Duodenal mucosa (tissue), 2 donors: Measurements from ENCODE around the gene THAP4.

Source experiments
- H3K27ac ChIP-seq: one replicate; pipeline ENCODE4 v1.7.0; 2013; ENCODE audit warnings: low read depth, low read length
- H3K27me3 ChIP-seq, 2 donors: one replicate each; pipeline ENCODE4 v1.7.0; 2013; ENCODE audit warnings: low read length in 2 of 2, control low read depth in 1 of 2; ENCODE audit not compliant: insufficient read depth in 2 of 2, control insufficient read depth in 1 of 2
- H3K36me3 ChIP-seq, 2 donors: one replicate each; pipeline ENCODE4 v1.7.0; 2013; ENCODE audit warnings: low read length in 2 of 2, control low read depth in 1 of 2; ENCODE audit not compliant: insufficient read depth in 2 of 2, control insufficient read depth in 1 of 2
- H3K4me1 ChIP-seq, 2 donors: one replicate each; pipeline ENCODE4 v1.7.0; 2013; ENCODE audit warnings: low read length in 2 of 2, control low read depth in 1 of 2; ENCODE audit not compliant: insufficient read depth in 2 of 2, control insufficient read depth in 1 of 2
- H3K4me3 ChIP-seq, 2 donors: one replicate each; pipeline ENCODE4 v1.7.0; 2013; ENCODE audit warnings: low read length in 2 of 2, low read depth in 1 of 2
- H3K9ac ChIP-seq, 2 donors: one replicate each; pipeline ENCODE4 v1.7.0; 2013; ENCODE audit warnings: low read length in 2 of 2, low read depth in 1 of 2
- H3K9me3 ChIP-seq, 2 donors: one replicate each; pipeline ENCODE4 v1.7.0; 2013; ENCODE audit warnings: low read length in 2 of 2, control low read depth in 1 of 2; ENCODE audit not compliant: control insufficient read depth in 1 of 2

Gene THAP4, protein sequence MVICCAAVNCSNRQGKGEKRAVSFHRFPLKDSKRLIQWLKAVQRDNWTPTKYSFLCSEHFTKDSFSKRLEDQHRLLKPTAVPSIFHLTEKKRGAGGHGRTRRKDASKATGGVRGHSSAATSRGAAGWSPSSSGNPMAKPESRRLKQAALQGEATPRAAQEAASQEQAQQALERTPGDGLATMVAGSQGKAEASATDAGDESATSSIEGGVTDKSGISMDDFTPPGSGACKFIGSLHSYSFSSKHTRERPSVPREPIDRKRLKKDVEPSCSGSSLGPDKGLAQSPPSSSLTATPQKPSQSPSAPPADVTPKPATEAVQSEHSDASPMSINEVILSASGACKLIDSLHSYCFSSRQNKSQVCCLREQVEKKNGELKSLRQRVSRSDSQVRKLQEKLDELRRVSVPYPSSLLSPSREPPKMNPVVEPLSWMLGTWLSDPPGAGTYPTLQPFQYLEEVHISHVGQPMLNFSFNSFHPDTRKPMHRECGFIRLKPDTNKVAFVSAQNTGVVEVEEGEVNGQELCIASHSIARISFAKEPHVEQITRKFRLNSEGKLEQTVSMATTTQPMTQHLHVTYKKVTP

DNA sequence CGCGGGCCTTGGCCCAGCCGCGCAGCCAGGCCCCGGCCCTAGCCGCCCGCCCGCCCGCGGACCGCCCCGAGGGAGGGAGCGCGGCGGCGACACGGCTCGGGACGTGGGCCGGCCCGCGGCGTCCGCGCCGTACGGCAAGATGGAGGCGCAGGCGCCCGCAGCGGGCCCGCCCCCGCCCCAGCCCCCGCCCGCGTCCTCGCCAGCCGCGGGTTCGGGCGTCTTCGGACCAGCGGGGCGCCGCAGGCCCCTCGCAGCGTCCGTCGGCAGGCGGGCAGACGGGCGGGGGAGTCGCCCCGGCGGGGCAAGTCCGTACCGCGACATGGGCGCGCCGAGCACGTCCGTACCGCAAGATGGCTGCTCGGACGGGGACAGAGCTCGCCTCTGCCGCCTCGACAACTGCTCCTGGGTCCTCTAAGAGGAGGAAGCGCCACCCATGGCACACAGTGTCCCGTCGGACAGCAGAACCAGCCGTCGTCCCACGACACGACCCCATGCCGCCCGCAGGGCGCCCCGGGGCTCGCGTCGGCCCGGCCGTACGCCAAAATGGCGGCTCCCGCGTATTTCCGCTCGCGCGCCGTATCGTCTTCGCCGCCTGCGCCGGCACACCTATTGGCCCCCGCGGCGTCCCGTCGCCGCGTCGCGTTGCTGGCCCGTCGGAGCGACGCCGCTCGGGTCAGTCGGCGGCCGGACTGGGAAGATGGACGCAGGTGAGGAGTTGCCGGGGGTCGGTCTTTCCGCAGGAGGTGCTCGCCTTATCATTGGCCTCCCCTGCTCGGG is at the start of gene THAP4, which contains the start of gene ATG4B:
TSS of gene THAP4 (minus strand) at position 141 of the 777 bp plus-strand sequence. CDS start 141 bp downstream, outside the sequence.
TSS of gene ATG4B (plus strand) at position 676 of the 777 bp plus-strand sequence. CDS start at position 698, 22 bp downstream.
- peaks cover 15 to 23% of the 10 kb centered on the region in 2 donors for H3K36me3 ChIP-seq
- peak within 1 kb of the TSS; percentile 81 to 92 for H3K4me3 ChIP-seq
- peak within 1 kb of the TSS; percentile 73 to 91 for H3K9ac ChIP-seq
- H3K4me1 ChIP-seq = peaks cover 29% of the 10 kb centered on the region in 2 donors
- H3K27me3 ChIP-seq = no peaks in the 10 kb centered on the region
- peak within 1 kb of the TSS; percentile 98 for H3K27ac ChIP-seq
- no peaks in the 10 kb centered on the region for H3K9me3 ChIP-seq

DNA sequence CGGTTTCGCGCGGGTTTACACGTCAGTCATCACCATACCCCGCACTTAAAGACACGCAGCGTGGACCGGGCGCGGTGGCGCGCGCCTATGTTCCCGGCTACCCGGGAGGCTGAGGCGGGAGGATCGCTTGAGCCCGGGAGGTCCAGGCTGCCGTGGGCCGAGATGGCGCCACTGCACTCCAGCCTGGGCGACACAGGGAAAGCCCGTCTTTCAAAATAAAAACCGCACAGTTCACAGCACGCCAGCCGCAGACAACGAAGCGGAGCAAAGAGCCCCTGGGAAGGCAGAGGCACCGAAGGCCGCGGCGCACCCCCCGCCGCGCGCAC is 49.3 kb upstream of the THAP4 start:
- no peak overlapping the region for H3K27ac ChIP-seq
- peaks cover 4 to 15% of the 10 kb centered on the region in 2 donors for H3K36me3 ChIP-seq
- peak overlapping the region; percentile 74 to 79 for H3K9ac ChIP-seq
- peaks cover 13 to 14% of the 10 kb centered on the region in 2 donors for H3K4me1 ChIP-seq
- no peaks in the 10 kb centered on the region for H3K27me3 ChIP-seq
- peak overlapping the region; percentile 87 to 89 for H3K4me3 ChIP-seq
- H3K9me3 ChIP-seq = no peaks in the 10 kb centered on the region

DNA sequence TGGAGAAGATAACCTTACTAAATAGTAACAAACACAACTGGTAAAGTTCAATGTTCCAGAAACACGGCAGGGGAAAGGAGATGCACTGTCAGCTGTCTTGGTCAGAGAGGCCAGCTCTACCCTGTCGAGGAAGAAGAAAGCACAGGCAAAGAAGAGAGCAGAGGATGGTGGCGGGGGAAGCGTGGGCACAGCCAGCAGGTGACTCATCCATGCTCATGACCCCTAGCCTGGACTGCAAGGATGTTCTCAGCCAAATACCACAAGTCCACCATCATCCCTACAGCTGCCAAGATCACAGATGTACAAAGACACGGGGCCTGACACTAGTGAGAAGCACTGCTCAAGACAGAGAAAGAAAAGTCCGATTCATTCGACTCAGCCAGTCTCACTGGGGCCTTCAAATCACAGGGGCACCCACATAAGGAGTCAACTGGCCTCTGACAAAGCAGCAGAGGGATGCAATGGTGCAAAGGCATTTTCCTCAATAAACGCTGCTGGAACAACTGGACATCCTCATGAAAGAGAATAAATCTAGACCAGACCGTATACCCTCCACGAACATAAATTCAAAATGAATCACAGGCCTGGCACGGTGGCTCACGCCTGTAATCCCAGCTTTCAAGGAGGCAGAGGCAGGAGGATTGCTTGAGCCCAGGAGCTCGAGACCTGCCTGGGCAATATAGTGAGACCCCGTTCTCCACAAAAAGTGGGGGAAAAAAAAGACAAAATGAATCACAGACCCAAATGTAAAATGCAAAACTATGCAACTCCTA is 44.1 kb upstream of the THAP4 start:
- no peak overlapping the region for H3K27ac ChIP-seq
- peaks cover 2 to 7% of the 10 kb centered on the region in 2 donors for H3K4me1 ChIP-seq
- peaks cover 10 to 34% of the 10 kb centered on the region in 2 donors for H3K36me3 ChIP-seq
- H3K9me3 ChIP-seq = no peaks in the 10 kb centered on the region
- no peaks in the 10 kb centered on the region for H3K27me3 ChIP-seq
- no peak overlapping the region for H3K9ac ChIP-seq
- H3K4me3 ChIP-seq = no peak overlapping the region

DNA sequence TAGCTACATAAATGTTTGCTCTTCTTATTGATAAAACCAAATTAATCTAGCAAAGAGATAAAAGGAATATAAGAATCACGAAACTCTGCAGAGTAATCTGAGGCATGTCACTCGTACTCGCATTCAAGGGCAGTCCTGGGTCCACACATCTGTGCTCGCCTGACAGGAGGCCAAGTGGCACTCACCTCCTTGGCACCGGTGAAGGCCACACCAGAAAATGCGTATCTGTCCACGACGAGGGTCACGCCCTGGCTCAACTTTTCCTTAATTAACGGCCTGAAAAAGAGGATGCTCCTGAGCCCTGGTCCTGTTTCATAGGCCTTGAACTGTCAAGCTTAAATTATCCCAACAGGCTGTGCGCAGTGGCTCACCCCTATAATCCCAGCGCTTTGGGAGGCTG is 43.1 kb upstream of the THAP4 start:
- Histone ChIP-seq H3K4me1 (no peaks in the 10 kb centered on the region), H3K27me3 (no peaks in the 10 kb centered on the region), H3K36me3 (peaks cover 10 to 34% of the 10 kb centered on the region in 2 donors), H3K4me3 (no peak overlapping the region), H3K9me3 (no peaks in the 10 kb centered on the region), H3K27ac (no peak overlapping the region), H3K9ac (no peak overlapping the region)

DNA sequence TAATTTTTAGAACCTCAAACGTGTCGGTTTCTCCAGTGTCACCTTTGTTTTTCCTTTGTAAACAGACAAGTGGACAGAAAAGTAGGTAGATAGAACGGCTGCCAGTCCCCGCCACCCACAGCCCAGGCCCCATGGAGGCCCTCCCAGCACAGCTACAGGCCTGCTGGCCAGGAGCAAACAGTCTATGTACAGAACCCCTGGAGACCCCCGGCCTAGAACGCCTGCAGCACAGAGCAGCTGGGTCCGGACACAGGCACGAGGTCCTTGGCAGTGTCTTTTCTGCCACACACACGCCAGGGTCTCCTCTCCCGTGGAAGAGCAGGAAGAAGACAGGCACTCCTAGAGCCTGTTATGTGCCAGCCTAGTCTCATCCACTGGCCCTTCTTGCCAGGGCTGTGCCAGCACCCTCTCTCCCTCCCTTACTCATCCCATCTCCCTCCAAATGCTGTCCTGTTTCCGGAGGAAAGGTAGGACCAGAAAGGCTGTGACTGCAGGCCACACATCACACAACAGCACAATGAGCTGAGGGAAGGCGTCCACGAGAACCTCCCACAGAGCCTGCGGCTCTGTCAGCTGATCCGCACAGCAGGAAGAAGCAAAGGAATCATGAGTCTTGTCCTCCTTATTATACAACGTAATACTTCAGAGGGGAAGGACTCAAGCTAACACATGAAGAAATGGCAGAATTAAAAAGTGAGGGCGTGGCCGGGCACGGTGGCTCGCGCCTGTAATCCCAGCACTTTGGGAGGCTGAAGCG is 42.0 kb upstream of the THAP4 start:
- Histone ChIP-seq H3K27ac (no peak overlapping the region), H3K9me3 (no peaks in the 10 kb centered on the region), H3K4me1 (no peaks in the 10 kb centered on the region), H3K9ac (no peak overlapping the region), H3K27me3 (no peaks in the 10 kb centered on the region), H3K36me3 (peaks cover 10 to 41% of the 10 kb centered on the region in 2 donors), H3K4me3 (no peak overlapping the region)

DNA sequence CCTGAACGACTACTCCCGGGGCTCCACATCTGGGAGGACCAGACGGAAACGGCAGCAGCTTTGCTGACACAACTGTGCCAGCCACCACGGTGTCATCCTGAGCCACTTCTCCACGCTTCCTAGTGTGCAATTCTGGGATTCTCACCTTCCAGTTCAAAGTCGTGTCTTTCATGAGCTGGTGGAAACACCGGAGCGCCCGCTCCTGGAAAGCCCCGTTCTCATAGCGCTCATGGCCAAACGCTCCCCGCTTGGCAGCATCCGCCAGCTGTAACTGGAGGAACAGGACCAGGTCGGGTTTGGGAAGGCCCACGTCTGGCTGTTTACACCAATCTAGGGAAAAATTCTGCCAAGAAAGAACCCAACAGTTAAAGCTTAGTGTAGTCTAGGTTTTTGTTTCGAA is 41.3 kb upstream of the THAP4 start:
- Histone ChIP-seq H3K27ac (no peak overlapping the region), H3K36me3 (peaks cover 10 to 41% of the 10 kb centered on the region in 2 donors), H3K4me3 (no peak overlapping the region), H3K4me1 (no peaks in the 10 kb centered on the region), H3K9ac (no peak overlapping the region), H3K9me3 (no peaks in the 10 kb centered on the region), H3K27me3 (no peaks in the 10 kb centered on the region)

DNA sequence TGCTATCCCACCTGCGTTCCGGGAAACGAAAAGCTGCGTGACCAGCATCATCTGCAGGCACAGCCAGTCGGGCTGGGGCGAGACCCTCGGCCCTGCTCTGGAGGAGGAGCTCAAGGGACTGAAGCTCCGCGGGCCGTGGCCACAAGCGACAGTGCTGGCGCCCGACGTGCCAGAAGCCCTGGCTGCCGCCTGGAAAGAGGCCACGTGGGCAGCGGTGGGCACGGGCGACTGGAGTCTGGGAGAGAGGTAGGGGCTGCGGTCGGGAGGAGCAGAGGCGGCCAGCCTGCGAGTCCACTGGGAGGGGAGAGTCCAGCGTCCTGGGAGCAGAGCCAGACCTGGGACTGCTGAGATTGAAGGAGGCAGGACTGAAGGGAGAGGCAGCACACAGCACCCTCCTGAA is 40.4 kb upstream of the THAP4 start:
- Histone ChIP-seq H3K27ac (no peak overlapping the region), H3K4me1 (no peaks in the 10 kb centered on the region), H3K9ac (no peak overlapping the region), H3K4me3 (no peak overlapping the region), H3K36me3 (peaks cover 10 to 45% of the 10 kb centered on the region in 2 donors), H3K9me3 (no peaks in the 10 kb centered on the region), H3K27me3 (no peaks in the 10 kb centered on the region)

DNA sequence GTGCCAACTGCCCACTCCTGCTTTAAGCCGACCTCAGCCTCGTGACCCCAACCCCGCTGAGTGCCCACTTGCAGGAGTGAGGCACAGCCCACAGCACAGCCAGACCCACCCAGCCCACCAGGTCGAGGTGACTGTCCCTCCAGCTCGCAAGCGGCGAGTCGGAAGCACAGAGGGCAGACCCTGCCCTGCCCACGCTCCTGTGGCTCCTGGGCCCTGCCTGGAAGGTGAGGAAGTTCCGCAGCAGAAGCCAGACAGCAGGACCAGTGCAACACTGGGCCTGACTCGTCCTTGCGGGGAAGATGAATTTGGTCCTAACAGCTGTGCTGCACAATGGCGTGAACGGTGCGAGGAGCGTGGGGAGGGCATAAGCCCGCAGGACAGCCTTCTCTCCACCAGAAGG is 39.7 kb upstream of the THAP4 start:
- no peaks in the 10 kb centered on the region for H3K4me1 ChIP-seq
- H3K27ac ChIP-seq = no peak overlapping the region
- H3K36me3 ChIP-seq = peaks cover 10 to 52% of the 10 kb centered on the region in 2 donors
- H3K9me3 ChIP-seq = no peaks in the 10 kb centered on the region
- H3K27me3 ChIP-seq = no peaks in the 10 kb centered on the region
- no peak overlapping the region for H3K9ac ChIP-seq
- no peak overlapping the region for H3K4me3 ChIP-seq

DNA sequence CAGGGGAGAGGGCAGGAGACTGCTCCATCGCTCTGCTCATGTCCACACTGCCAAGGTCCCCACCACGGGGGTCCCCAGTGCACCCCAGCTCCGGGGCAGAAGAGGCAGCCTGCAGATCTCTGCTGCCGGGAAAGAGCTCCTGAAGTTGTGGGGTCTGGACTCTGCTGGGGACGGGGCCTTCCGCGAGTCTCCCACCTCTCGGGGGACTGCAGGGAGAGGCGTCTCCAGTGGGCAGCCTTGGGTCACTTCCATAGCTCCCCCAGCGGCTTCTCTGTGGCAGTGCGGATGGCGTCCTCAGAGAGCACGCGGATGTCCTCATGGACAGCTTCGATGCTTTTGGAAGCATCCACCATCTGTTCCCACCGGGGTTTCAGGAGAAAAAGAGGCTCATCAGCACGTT is 38.9 kb upstream of the THAP4 start:
- Histone ChIP-seq H3K9ac (no peak overlapping the region), H3K36me3 (peaks cover 13 to 57% of the 10 kb centered on the region in 2 donors), H3K9me3 (no peaks in the 10 kb centered on the region), H3K27me3 (no peaks in the 10 kb centered on the region), H3K4me3 (no peak overlapping the region), H3K4me1 (no peaks in the 10 kb centered on the region), H3K27ac (no peak overlapping the region)
